GM12872 (cell line): ENCODE measurements around the gene TSHZ1.

Experiments used
- CTCF ChIP-seq: IDR thresholded peaks from 3 replicates; pipeline ENCODE4 v1.5.1; 2011; ENCODE audit warnings: low read depth, mild to moderate bottlenecking, low read length, moderate library complexity; ENCODE audit not compliant: insufficient read depth

The TSHZ1 gene

GRCh38 chr18:75314117-75314516 lies 103.5 kb downstream of the TSHZ1 start:
- TF ChIP-seq CTCF, result no peak

- no peak for TF ChIP-seq CTCF
Measured at GRCh38 chr18:75314606-75315005, 104.0 kb downstream of the TSHZ1 start.

GRCh38 chr18:75316223-75316622 lies 105.6 kb downstream of the TSHZ1 start:
- TF ChIP-seq CTCF, result no peak

- no peak for TF ChIP-seq CTCF
Measured at GRCh38 chr18:75316826-75317225, 106.2 kb downstream of the TSHZ1 start.

GRCh38 chr18:75317300-75317699 lies 106.7 kb downstream of the TSHZ1 start:
- TF ChIP-seq CTCF, result no peak

- 0 out of 3 replicates have a peak, but pooled peaks have one; percentile 4 for TF ChIP-seq CTCF
Measured at GRCh38 chr18:75317703-75318102, 107.1 kb downstream of the TSHZ1 start.

GRCh38 chr18:75319905-75320304 lies 109.3 kb downstream of the TSHZ1 start:
- no peak for TF ChIP-seq CTCF

GRCh38 chr18:75320506-75320905 lies 109.9 kb downstream of the TSHZ1 start:
- no peak for TF ChIP-seq CTCF
